Left lung (tissue), 10 donors: ENCODE measurements around the gene CARS1. TPM values are rescaled to one million over a fixed set of nuclear protein-coding genes. Genes with fewer than 3 reads are reported as not detected.
A peak's percentile ranks its signal among the peaks of the same experiment; 100 is the strongest.

ENCODE experiments used
- ATAC-seq: fragments of 200-7000 bp; cut with Tn5 transposase; one replicate; pipeline ENCODE4 v1.9.1; 2020; ENCODE audit warnings: moderate library complexity
- DNase-seq, 4 donors: peaks; one replicate each; pipeline ENCODE4 v3.0.0-alpha.2; 2013 to 2020
- H3K27ac ChIP-seq, 2 donors: fragments of 200-600 bp; sonication (generic) in 1 of 2; one replicate each; pipeline versions ENCODE4 v1.5.0 to v1.8.0; 2020 to 2021
- H3K27me3 ChIP-seq, 2 donors: fragments of 200-600 bp; sonication (generic) in 1 of 2; one replicate each; pipeline versions ENCODE4 v1.5.0 to v1.8.0; 2020 to 2021
- H3K36me3 ChIP-seq, 2 donors: fragments of 200-600 bp; sonication (generic) in 1 of 2; one replicate each; pipeline versions ENCODE4 v1.5.0 to v1.8.0; 2020 to 2021
- H3K4me1 ChIP-seq, 2 donors: fragments of 200-600 bp; one replicate each; pipeline ENCODE4 v1.8.0; 2021
- H3K4me3 ChIP-seq, 2 donors: fragments of 200-600 bp; sonication (generic) in 1 of 2; one replicate each; pipeline versions ENCODE4 v1.5.0 to v1.8.0; 2020 to 2021; ENCODE audit warnings: mild to moderate bottlenecking in 1 of 2
- H3K9me3 ChIP-seq, 2 donors: fragments of 200-600 bp; sonication (generic) in 1 of 2; one replicate each; pipeline versions ENCODE4 v1.5.0 to v1.8.0; 2020 to 2021
- intact Hi-C, 2 donors: fragments of 100-400 bp; cut with DNase I; formaldehyde crosslinking; loops; one replicate each; pipeline versions ENCODE4 v1.11.2 to v1.14.2; 2022
- polyA plus RNA-seq, 6 donors: library from polyadenylated mRNA; unstranded; fragments of 120-200 nt; gene quantifications; one replicate each; pipeline ENCODE4 v1.2.1, GENCODE V29; 2013; ENCODE audit not compliant: insufficient read length in 6 of 6
- total RNA-seq, 2 donors: library from RNA; stranded (reverse); fragmentation: NEBNext Ultra II Directional; extraction: Animal tissue kit (Norgen Biotek cat#: 25700); gene quantifications; one replicate each; pipeline ENCODE4 v1.2.1, GENCODE V29; 2021
- TF ChIP-seq, protein P1 (sequence below), 2 donors: fragments of 200-600 bp; sonication (generic) in 1 of 2; IDR thresholded peaks; one replicate each; pipeline versions ENCODE4 v1.5.0 to v1.8.0; 2021; ENCODE audit warnings: antibody characterized with exemption in 2 of 2
- donor health status: DM: no; HTN: yes; CAD: no.
- donor health status: DM: no; HTN: no; CAD: no.

CARS1 gene
- total and polyA plus RNA-seq, 8 donors: 28.3 to 49.9 (median 31.4) TPM

DNA sequence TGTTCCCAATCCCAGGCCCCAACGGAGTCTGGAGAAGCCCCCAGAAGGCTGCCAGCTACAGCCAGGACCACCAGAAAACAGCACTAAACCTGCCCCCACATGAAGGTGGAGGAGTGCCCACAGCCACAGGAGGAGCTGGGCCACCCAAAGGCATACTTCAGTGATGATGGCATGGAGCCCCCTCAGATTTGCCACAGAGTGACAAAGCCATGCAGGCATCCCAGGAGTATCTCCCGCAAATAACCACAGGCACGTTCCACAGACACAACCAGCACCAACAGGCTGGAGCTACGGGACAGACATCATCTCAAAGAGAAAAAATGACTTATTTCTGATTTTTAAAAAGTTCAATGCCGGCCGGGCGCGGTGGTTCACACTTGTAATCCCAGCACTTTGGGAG is 10.6 kb downstream of the CARS1 start:
- Histone ChIP-seq H3K9me3 (no peaks in the 10 kb centered on the region), H3K4me3 (no peak overlapping the region), H3K27ac (no peak overlapping the region), H3K36me3 (peaks cover 0 to 51% of the 10 kb centered on the region in 2 donors), H3K4me1 (peaks cover 19 to 34% of the 10 kb centered on the region in 2 donors), H3K27me3 (no peaks in the 10 kb centered on the region)
- ATAC-seq: no peak
- TF ChIP-seq, protein P1, sequence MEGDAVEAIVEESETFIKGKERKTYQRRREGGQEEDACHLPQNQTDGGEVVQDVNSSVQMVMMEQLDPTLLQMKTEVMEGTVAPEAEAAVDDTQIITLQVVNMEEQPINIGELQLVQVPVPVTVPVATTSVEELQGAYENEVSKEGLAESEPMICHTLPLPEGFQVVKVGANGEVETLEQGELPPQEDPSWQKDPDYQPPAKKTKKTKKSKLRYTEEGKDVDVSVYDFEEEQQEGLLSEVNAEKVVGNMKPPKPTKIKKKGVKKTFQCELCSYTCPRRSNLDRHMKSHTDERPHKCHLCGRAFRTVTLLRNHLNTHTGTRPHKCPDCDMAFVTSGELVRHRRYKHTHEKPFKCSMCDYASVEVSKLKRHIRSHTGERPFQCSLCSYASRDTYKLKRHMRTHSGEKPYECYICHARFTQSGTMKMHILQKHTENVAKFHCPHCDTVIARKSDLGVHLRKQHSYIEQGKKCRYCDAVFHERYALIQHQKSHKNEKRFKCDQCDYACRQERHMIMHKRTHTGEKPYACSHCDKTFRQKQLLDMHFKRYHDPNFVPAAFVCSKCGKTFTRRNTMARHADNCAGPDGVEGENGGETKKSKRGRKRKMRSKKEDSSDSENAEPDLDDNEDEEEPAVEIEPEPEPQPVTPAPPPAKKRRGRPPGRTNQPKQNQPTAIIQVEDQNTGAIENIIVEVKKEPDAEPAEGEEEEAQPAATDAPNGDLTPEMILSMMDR (IDR thresholded peaks at IDR 0.05): no peak
- intact Hi-C loops: no loop called here
- DNase-seq: no peak

DNA sequence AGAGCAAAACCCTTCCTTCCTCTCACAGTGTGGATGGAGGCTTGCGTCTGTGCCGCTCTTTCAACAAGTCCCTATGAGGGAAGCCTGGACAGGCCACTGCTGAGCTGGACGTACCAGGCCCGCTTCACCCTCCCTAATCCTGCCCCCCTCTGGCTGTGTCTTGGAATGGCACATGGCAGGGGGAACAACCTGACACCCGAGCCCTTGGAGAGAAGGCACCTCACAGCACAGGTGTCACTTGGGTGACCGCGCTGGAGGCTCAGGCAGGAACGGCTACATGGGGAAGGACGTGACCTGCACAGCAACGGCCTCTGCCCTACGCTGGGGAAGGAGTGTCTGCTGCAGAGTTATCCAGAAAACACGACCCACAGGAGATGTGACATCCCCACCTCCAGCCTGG is 11.0 kb downstream of the CARS1 start:
- peak in 1 of 4 donors; percentile 67 for DNase-seq
- TF ChIP-seq, protein P1 (IDR thresholded peaks at IDR 0.05): no peak
- H3K27me3 ChIP-seq: no peaks in the 10 kb centered on the region
- no peak overlapping the region for H3K27ac ChIP-seq
- no peaks in the 10 kb centered on the region for H3K9me3 ChIP-seq
- ATAC-seq: no peak
- no peak overlapping the region for H3K4me3 ChIP-seq
- H3K4me1 ChIP-seq: peaks cover 19 to 29% of the 10 kb centered on the region in 2 donors
- peaks cover 0 to 54% of the 10 kb centered on the region in 2 donors for H3K36me3 ChIP-seq
- intact Hi-C loops: no loop called here

DNA sequence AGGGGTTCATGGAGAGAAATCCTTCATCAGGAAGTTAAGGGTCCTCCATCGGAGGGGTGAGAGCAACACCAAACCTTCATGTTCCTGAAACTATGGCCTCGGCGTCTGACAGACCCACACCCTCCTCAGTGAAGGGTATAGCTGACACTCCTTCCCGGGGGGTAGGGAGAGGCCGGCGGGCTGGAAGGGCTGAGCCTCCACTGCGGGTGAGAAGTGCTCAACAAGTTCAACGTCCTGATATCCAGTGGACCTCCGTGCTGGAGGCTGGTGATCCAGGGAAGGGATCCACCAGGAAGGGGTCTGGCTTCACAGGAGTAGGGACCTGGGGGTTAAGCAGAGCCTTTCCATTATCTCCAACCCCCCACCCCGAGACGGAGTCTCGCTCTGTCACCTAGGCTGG is 12.3 kb downstream of the CARS1 start:
- H3K4me1 ChIP-seq: peaks cover 17 to 19% of the 10 kb centered on the region in 2 donors
- DNase-seq: no peak
- intact Hi-C loops: no loop called here
- no peak overlapping the region for H3K4me3 ChIP-seq
- no peaks in the 10 kb centered on the region for H3K27me3 ChIP-seq
- TF ChIP-seq, protein P1 (IDR thresholded peaks at IDR 0.05): no peak
- no peak overlapping the region for H3K27ac ChIP-seq
- peaks cover 0 to 63% of the 10 kb centered on the region in 2 donors for H3K36me3 ChIP-seq
- H3K9me3 ChIP-seq: no peaks in the 10 kb centered on the region
- no peak for ATAC-seq

DNA sequence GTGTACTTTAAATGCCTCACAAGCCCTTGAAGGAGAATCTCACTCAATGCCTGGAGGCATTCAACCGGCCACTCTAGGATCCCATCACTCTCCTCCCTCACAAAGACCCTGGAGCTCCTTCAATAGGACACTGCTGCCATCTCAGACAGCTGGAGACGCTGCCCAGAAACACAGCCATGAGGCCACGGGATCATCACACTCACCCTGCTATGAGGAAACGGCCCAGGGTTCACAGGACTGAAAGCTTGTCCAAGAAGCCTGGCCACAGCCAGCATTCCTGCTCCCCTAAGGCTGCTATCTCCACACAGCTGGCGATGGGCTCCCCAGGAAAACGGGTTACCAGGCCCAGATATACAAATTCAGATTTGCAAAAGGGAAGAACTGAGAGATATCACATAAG is 13.2 kb downstream of the CARS1 start:
- peaks cover 0 to 72% of the 10 kb centered on the region in 2 donors for H3K36me3 ChIP-seq
- DNase-seq (no peak), ATAC-seq (peak; percentile 8)
- TF ChIP-seq, protein P1 (IDR thresholded peaks at IDR 0.05): no peak
- intact Hi-C loops: no loop called here
- peaks cover 8 to 14% of the 10 kb centered on the region in 2 donors for H3K4me1 ChIP-seq
- no peak overlapping the region for H3K4me3 ChIP-seq
- H3K9me3 ChIP-seq: no peaks in the 10 kb centered on the region
- no peak overlapping the region for H3K27ac ChIP-seq
- H3K27me3 ChIP-seq: no peaks in the 10 kb centered on the region

DNA sequence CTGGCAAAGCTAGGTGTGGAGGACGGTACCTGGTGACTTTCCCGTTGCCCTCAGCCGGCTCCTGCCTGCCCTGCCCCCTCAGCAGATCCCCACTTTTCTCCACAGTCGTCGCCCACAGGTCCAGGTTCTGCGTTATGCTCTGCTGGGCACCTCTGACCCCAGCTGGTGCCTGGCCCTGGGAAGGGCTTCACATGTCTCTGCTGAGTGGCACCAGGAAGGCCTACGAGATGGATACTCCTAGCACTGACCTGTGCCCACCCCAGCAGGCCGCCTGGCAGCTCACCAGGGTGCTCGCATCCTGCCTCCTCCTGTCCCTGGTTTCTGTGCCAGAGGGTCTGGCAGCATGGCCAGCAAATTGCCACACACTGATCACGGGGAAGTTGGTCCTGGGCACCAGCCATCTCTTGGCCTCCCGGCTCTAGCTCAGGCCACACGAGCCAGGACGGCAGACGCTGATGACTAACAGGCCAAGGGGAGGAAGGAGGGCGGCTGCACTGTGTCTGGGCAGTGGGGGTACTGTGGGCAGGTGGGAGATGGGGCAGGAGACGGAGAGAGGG is 13.8 kb downstream of the CARS1 start:
- Histone ChIP-seq H3K9me3 (no peaks in the 10 kb centered on the region), H3K4me3 (no peak overlapping the region), H3K27me3 (no peaks in the 10 kb centered on the region), H3K27ac (no peak overlapping the region), H3K36me3 (peaks cover 0 to 78% of the 10 kb centered on the region in 2 donors), H3K4me1 (peaks cover 4 to 14% of the 10 kb centered on the region in 2 donors)
- TF ChIP-seq, protein P1 (IDR thresholded peaks at IDR 0.05): no peak
- ATAC-seq (peak; percentile 45), DNase-seq (no peak)
- intact Hi-C loops: no loop called here
